Heart left ventricle (tissue), 13 donors: Measurements from ENCODE around the gene PTGDS.

Source experiments
- POLR2A ChIP-seq, 2 donors: fragments of 450-650 bp; IDR thresholded peaks; one replicate each; pipeline ENCODE4 v1.6.1; 2017; ENCODE audit warnings: antibody characterized with exemption in 2 of 2, mild to moderate bottlenecking in 2 of 2, moderate library complexity in 2 of 2
- TF ChIP-seq, protein P1 (sequence below), 12 donors: fragments of 200-600 bp; sonication (generic) in 4 of 12; IDR thresholded peaks; one replicate each; pipeline versions ENCODE4 v1.5.0 to v1.8.0; 2018 to 2022; ENCODE audit warnings: antibody characterized with exemption in 12 of 12, mild to moderate bottlenecking in 5 of 12
- donor health status: ischemic (EF 13 %, LVEDD 7.1; RV severe dilation, severe dysfunction).
- donor health status: DM: no; HTN: yes; CAD: no.
- donor health status: DM: no; HTN: no; CAD: no.
- donor health status: ischemic (EF 25% LVEDD 6.9; RV normal size, moderate dysfunction).
- donor health status: ischemic (EF 25% LVEDD 5.7; RV mildly dilated, moderate dysfunction).
- donor health status: ischemic (EF 35%, LVEDD 5.7; RV mildly dilated, moderate dysfunction).
- donor health status: nonischemic (EF 11% LVEDD 7.7; RV severe dilation, severe dysfunction).
- donor health status: DM: yes; HTN: yes; CAD: no.
- donor health status: PGD.
- donor health status: ischemic (EF 29% LVEDD 5.4; RV normal size, mild dysfunction).
- donor health status: nonischemic (EF 23%, LVEDD 6.1; RV moderate dilation, normal function).

GRCh38 chr9:136996361-136997292 is 19.3 kb downstream of the PTGDS start, which contains the start of gene CLIC3:
- TF ChIP-seq, protein P1, sequence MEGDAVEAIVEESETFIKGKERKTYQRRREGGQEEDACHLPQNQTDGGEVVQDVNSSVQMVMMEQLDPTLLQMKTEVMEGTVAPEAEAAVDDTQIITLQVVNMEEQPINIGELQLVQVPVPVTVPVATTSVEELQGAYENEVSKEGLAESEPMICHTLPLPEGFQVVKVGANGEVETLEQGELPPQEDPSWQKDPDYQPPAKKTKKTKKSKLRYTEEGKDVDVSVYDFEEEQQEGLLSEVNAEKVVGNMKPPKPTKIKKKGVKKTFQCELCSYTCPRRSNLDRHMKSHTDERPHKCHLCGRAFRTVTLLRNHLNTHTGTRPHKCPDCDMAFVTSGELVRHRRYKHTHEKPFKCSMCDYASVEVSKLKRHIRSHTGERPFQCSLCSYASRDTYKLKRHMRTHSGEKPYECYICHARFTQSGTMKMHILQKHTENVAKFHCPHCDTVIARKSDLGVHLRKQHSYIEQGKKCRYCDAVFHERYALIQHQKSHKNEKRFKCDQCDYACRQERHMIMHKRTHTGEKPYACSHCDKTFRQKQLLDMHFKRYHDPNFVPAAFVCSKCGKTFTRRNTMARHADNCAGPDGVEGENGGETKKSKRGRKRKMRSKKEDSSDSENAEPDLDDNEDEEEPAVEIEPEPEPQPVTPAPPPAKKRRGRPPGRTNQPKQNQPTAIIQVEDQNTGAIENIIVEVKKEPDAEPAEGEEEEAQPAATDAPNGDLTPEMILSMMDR (IDR thresholded peaks at IDR 0.05), result no peak
- TF ChIP-seq POLR2A (IDR thresholded peaks at IDR 0.05), result no peak
